Activated CD4-positive, alpha-beta memory T cell treated with anti-CD3 and anti-CD28 coated beads, Interleukin-2, amount 10 ng/mL, durations not matched to agents 7 days and 5 days (primary cell): Measurements from ENCODE around the gene TAGAP. TPM values are rescaled to one million over a fixed set of nuclear protein-coding genes. Genes with fewer than 3 reads are reported as not detected.

Experiments used
- CTCF ChIA-PET: fragments of 350-600 bp; sonication (Branson Sonifier 250); formaldehyde crosslinking; loops from one replicate; lab custom pipeline; 2021; ENCODE audit warnings: antibody characterized with exemption, inconsistent platforms; lab: Charles Lee
- POLR2A ChIA-PET: fragments of 350-600 bp; sonication (Branson Sonifier 250); formaldehyde crosslinking; loops from one replicate; lab custom pipeline; 2021; ENCODE audit warnings: antibody characterized with exemption; lab: Charles Lee
- DNase-seq: peaks from one replicate; pipeline ENCODE4 v3.0.0-alpha.2; 2020
- H3K27ac Mint-ChIP-seq: one replicate; pipeline ENCODE4 v1.8.0; 2021; ENCODE audit warnings: mild to moderate bottlenecking, mixed read lengths
- H3K27me3 Mint-ChIP-seq: one replicate; pipeline ENCODE4 v1.8.0; 2021; ENCODE audit warnings: mixed read lengths
- H3K36me3 Mint-ChIP-seq: one replicate; pipeline ENCODE4 v1.8.0; 2021; ENCODE audit warnings: low read depth, mixed read lengths
- H3K4me1 Mint-ChIP-seq: one replicate; pipeline ENCODE4 v1.8.0; 2021; ENCODE audit warnings: mixed read lengths
- H3K4me3 Mint-ChIP-seq: one replicate; pipeline ENCODE4 v1.8.0; 2021; ENCODE audit warnings: mild to moderate bottlenecking, mixed read lengths
- H3K9me3 Mint-ChIP-seq: one replicate; pipeline ENCODE4 v1.8.0; 2021; ENCODE audit warnings: mixed read lengths
- total RNA-seq, 2 experiments: library from RNA; stranded (reverse); gene quantifications; one replicate each; pipeline ENCODE4 v1.2.3, GENCODE V29; 2021

Gene TAGAP
- total RNA-seq, 2 experiments from 2014 or later = 52.0 to 53.2 TPM

DNA sequence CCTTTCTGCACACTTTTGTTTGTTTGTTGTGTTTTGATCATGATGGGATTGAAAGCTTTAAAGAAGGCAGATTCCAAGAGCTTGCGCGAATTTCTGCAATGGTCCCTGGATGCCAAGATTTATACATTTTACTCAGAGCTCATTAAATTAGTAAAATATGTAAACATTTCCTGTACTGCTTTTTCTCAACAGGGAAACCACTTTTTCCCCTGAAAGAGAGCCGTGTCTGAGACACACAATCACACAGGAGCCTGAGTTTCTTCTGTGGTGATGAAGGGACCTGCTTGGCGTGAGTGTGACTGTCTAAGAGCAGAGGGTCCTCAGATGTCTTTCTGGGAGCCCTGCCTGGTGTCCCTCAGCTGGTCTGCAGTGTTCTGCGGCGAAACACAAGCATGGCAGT is 12.1 kb upstream of the TAGAP start:
- Mint-ChIP-seq H3K4me3 (no peak overlapping the region), H3K4me1 (peaks cover 63% of the 10 kb centered on the region), H3K27ac (no peak overlapping the region), H3K36me3 (peaks cover 6% of the 10 kb centered on the region), H3K9me3 (no peaks in the 10 kb centered on the region), H3K27me3 (peaks cover 3% of the 10 kb centered on the region)
- ChIA-PET CTCF (interaction anchor here (0.9 to 1.9 kb wide), 3 partner anchors 12 to 48 kb away, joined by 4 to 7 read pairs (median 4); partner anchors contain the start of gene TAGAP), POLR2A (interaction anchor here (0.7 to 14.8 kb wide), 3 partner anchors 16 to 50 kb away, joined by 3 to 356 read pairs (median 5); partner anchors contain the start of gene TAGAP)
- no peak for DNase-seq

DNA sequence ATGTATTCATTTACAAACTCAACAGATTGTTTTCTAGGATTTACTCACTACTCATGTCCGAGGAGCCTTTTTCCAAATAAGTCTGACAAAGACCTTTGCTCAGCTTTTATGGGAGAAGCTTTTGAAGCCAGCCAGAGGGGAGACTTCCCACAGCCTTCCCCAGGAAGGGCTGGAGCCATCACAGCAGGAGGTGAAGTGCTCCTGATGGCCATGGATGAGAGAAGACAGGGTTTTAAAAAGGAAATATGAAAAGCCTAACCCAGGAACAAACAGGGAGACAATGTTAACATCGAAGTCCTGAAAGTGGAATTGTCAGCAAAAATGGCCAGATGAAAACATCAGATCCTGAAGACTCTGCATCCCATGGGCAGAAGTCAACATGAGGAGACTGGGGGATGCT is 11.6 kb upstream of the TAGAP start:
- ChIA-PET CTCF (interaction anchor here (0.9 to 1.9 kb wide), 3 partner anchors 12 to 48 kb away, joined by 4 to 7 read pairs (median 4); partner anchors contain the start of gene TAGAP), POLR2A (interaction anchor here (0.7 to 14.8 kb wide), 4 partner anchors 15 to 203 kb away, joined by 3 to 356 read pairs (median 4); partner anchors contain the start of gene TAGAP)
- no peaks in the 10 kb centered on the region for H3K9me3 Mint-ChIP-seq
- DNase-seq = no peak
- peaks cover 3% of the 10 kb centered on the region for H3K27me3 Mint-ChIP-seq
- H3K4me1 Mint-ChIP-seq = peaks cover 59% of the 10 kb centered on the region
- H3K36me3 Mint-ChIP-seq = peaks cover under 1% of the 10 kb centered on the region
- H3K27ac Mint-ChIP-seq = no peak overlapping the region
- no peak overlapping the region for H3K4me3 Mint-ChIP-seq

DNA sequence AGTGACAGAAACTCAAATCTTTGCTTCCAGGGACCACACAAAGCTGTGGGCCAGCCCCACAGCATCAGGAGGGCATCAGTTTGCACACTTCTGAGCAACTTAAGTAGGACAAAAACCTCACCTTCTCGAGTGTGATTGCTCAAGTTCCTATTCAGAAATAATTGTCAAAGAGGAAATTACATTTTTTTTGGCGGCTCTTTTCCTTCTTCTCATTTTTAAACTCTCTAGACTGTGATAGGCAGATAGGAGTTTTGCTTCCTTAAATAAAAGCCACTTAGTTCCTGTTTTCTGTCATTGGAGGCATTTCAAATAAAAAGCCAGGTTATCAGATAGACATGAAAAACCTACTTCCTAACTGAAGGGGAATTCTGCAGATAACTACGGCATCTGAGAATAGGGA is 11.2 kb upstream of the TAGAP start:
- Mint-ChIP-seq H3K4me3 (no peak overlapping the region), H3K27ac (no peak overlapping the region), H3K4me1 (peaks cover 54% of the 10 kb centered on the region), H3K9me3 (no peaks in the 10 kb centered on the region), H3K36me3 (no peaks in the 10 kb centered on the region), H3K27me3 (peaks cover 3% of the 10 kb centered on the region)
- POLR2A ChIA-PET = interaction anchor here (1.1 to 14.8 kb wide), 3 partner anchors 15 to 202 kb away, joined by 3 to 356 read pairs (median 5); partner anchors contain the start of gene TAGAP
- CTCF ChIA-PET = interaction anchor here (1.4 kb wide), 1 partner anchor 11 kb away, joined by 4 read pairs; the partner anchor contains the start of gene TAGAP
- DNase-seq = no peak

DNA sequence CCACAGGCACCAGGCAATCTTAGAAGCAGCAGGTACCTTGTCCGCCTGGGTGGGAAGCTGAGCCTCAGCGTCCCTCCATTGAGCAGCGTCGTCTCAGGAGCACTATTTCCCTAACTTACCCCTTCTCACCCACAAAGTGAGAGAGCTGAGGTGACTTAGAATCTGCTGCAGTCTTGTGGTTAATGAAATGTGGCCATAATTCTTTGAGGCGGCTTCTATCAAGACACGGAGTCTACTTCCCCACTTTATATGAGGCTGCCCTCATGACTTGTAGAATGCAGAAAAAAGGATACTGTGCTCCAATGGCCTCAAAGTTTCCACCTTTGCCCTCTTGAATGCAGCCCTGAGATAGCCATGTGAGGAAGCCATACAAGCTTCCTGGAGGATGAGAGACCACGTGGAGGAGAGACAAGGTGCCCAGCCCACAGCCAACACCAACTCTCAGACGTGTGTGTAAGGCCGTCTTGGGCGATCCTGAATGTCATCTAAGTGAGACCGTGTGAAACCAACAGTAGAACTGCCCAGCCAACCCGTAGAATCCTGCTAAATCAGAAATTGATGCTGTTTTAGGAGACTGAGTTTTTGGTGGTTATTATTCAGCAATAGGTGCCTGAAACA is 9.1 kb upstream of the TAGAP start:
- Mint-ChIP-seq H3K27me3 (peaks cover 3% of the 10 kb centered on the region), H3K4me3 (no peak overlapping the region), H3K36me3 (no peaks in the 10 kb centered on the region), H3K4me1 (peaks cover 42% of the 10 kb centered on the region), H3K9me3 (no peaks in the 10 kb centered on the region), H3K27ac (no peak overlapping the region)
- ChIA-PET POLR2A (interaction anchor here (2.6 to 14.8 kb wide), 2 partner anchors 9 to 13 kb away, joined by 11 to 356 read pairs; partner anchors contain the start of gene TAGAP), CTCF (interaction anchor here (0.8 to 3.2 kb wide), 6 partner anchors 9 to 56 kb away, joined by 3 to 11 read pairs (median 4); partner anchors contain the start of gene TAGAP)
- no peak for DNase-seq

DNA sequence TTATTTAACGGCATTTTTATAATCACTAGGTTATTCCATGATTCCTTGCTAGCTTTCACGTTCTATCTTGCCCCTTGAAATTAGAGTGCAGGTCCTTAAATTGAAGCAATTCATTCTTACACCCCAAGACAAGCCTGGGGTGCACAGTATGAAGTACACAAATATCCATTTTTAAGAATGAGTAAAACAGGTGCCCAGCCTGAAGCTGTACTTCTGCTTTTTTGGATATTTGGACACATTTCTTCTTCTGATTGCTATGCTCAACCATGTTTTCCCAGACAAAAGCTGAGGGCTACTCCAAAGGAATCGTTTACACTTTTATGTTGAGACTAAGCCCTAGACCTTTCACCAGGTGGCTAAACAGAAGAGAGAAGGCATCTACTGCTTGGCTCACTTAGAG is 7.9 kb upstream of the TAGAP start:
- POLR2A ChIA-PET = interaction anchor here (1.0 to 14.8 kb wide), 3 partner anchors 10 to 54 kb away, joined by 4 to 356 read pairs (median 11); partner anchors contain the start of gene TAGAP
- H3K36me3 Mint-ChIP-seq = no peaks in the 10 kb centered on the region
- CTCF ChIA-PET = interaction anchor here (0.6 to 3.2 kb wide), 4 partner anchors 8 to 334 kb away, joined by 4 to 11 read pairs (median 8); partner anchors contain the start of gene TAGAP
- peaks cover 6% of the 10 kb centered on the region for H3K27me3 Mint-ChIP-seq
- DNase-seq = no peak
- H3K4me3 Mint-ChIP-seq = no peak overlapping the region
- H3K27ac Mint-ChIP-seq = no peak overlapping the region
- peaks cover 48% of the 10 kb centered on the region for H3K4me1 Mint-ChIP-seq
- no peaks in the 10 kb centered on the region for H3K9me3 Mint-ChIP-seq

DNA sequence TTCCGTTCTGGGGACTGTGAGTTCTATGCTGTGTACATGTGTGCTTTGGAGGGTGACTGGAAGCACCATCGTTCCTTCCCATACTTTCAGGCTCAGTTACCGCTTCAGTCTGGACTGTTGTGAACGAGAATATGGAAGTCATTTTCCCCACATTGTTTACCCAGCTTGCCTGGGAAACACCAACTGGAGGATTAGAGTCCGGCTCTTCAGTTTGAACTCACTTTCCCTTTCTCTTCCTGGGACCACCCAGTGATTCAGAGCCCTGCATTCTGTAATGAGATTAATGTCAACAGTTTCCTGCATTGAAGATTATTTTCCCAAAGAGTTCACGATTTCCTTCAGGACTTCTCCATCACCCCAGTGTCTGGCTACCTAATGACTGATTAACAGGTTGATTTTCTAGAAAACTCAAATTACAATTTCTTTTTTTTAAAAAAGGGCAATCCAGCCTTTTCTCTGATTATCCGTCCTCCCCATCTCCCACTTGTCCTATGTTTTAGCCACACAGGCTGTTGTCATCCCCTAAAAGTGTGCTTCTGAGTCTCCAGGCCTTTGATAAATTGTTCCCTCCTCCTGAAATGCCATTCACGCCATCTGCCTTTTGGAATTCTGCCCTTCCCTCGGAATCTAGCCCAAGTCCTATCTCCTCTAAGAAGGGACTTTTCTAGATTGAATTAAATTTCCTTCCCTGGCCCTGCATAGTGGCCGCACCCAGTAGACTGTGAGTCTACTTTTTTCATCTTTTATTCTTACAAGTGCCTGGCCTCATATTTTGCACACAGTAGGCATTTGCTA is 3.3 kb upstream of the TAGAP start:
- Mint-ChIP-seq H3K9me3 (no peaks in the 10 kb centered on the region), H3K36me3 (peaks cover 15% of the 10 kb centered on the region), H3K27me3 (peaks cover 2% of the 10 kb centered on the region), H3K27ac (no peak overlapping the region), H3K4me1 (peaks cover 36% of the 10 kb centered on the region), H3K4me3 (no peak overlapping the region)
- POLR2A ChIA-PET = no interaction called here
- no peak for DNase-seq
- CTCF ChIA-PET = no interaction called here

DNA sequence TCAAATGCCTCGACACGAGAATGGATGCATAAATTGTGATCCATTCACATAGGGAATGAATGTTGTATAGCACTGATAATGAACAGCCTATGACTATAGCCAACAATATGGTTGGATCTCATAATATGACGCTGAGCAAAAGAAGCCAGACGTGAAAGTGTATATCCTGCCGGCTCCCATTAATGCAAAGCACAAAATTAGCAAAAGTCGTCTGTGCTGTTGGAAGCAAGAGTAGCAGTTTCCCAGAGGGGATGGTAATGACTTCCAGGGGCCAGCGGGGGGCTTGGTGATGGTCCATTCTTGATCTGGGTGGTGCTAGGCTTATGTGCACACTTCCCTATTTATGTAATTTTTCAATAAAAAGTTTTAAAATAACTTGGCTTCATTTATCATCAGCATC is 1.0 kb upstream of the TAGAP start:
- ChIA-PET CTCF (interaction anchor here (1.2 to 9.6 kb wide), 4 partner anchors 17 to 59 kb away, joined by 3 to 163 read pairs (median 10); no protein-coding TSS in a partner anchor), POLR2A (interaction anchor here (8.4 to 9.1 kb wide), 2 partner anchors 13 to 61 kb away, joined by 239 to 356 read pairs; no protein-coding TSS in a partner anchor)
- Mint-ChIP-seq H3K27me3 (peaks cover 2% of the 10 kb centered on the region), H3K4me1 (peaks cover 55% of the 10 kb centered on the region), H3K9me3 (no peaks in the 10 kb centered on the region), H3K36me3 (peaks cover 38% of the 10 kb centered on the region), H3K4me3 (no peak overlapping the region), H3K27ac (peak overlapping the region; percentile 86)
- DNase-seq = no peak

DNA sequence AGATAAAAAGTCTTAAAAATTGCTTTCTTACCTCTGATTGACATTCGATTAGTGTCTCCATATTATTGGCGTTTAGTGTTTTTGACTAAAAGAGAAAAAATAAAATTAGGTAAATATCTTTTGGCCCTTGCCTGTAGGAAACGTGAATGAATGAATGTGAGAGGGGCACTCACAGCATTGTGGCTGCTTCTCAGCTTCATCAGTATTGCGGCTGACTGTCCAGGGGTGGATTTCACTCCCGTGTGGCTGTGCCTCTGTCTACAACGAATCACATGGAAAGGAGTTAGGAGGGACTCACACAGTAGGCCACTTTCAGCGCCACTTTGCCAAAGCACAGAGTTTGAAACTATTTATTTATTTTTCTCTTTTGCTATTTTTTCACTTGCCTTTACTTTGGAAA is 844 bp downstream of the TAGAP start:
- DNase-seq = peak; percentile 50
- Mint-ChIP-seq H3K4me3 (peak overlapping the region; percentile 95), H3K36me3 (peaks cover 56% of the 10 kb centered on the region), H3K27me3 (peaks cover 2% of the 10 kb centered on the region), H3K4me1 (peaks cover 70% of the 10 kb centered on the region), H3K9me3 (no peaks in the 10 kb centered on the region), H3K27ac (peak overlapping the region; percentile 97)
- POLR2A ChIA-PET = interaction anchor here (0.6 to 9.1 kb wide), 31 partner anchors 8 to 746 kb away, joined by 3 to 356 read pairs (median 5); partner anchors contain the start of genes DYNLT1, RSPH3, TCP1 and WTAP
- CTCF ChIA-PET = interaction anchor here (0.8 to 9.6 kb wide), 12 partner anchors 13 to 91 kb away, joined by 3 to 163 read pairs (median 10); partner anchors contain the start of gene RSPH3

DNA sequence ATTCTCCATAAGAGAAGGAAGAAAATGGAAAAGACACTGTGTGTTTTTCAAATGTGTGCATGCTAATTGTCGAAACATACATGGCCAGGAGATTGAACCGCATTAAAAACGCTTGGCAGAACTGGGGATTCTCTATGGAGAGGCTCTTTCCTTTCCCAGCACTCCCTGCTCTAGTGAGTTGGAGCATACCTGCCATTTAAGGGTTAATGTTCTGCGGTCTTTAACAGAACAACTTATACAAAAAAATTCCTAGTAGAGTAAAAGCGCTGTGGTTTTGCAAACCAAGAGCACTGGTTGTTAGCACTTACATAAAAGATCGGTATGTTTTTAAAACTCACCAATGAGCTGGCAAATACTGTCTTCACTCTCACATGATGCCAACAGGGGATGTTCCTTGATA is 1.5 kb downstream of the TAGAP start:
- ChIA-PET POLR2A (interaction anchor here (0.7 to 9.1 kb wide), 20 partner anchors 11 to 684 kb away, joined by 3 to 356 read pairs (median 6); partner anchors contain the start of genes DYNLT1, RSPH3 and WTAP), CTCF (interaction anchor here (0.7 to 9.6 kb wide), 14 partner anchors 14 to 91 kb away, joined by 3 to 163 read pairs (median 8); partner anchors contain the start of gene RSPH3)
- Mint-ChIP-seq H3K4me1 (peaks cover 68% of the 10 kb centered on the region), H3K36me3 (peaks cover 63% of the 10 kb centered on the region), H3K9me3 (no peaks in the 10 kb centered on the region), H3K27ac (peak overlapping the region; percentile 97), H3K27me3 (peaks cover under 1% of the 10 kb centered on the region), H3K4me3 (peak overlapping the region; percentile 95)
- DNase-seq = peak; percentile 52

DNA sequence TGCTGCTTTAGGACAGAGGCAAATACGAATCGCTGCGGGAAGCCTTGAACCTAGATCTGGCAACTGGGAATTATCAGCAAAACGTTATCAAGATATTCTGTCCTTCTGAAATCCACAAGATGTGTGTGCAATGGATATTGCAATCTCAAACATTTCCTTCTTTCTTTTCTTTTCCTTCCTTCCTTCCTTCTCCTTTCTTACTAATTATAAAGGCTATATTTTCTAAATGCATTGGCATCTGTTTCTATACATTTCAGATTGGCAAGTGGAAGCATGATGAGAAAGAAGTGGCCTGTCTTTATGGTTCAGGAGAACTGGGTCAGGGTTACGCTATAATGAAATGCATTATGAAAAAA is 2.0 kb downstream of the TAGAP start:
- Mint-ChIP-seq H3K36me3 (peaks cover 68% of the 10 kb centered on the region), H3K4me1 (peaks cover 66% of the 10 kb centered on the region), H3K27ac (peak overlapping the region; percentile 97), H3K4me3 (peak overlapping the region; percentile 95), H3K27me3 (no peaks in the 10 kb centered on the region), H3K9me3 (no peaks in the 10 kb centered on the region)
- ChIA-PET POLR2A (interaction anchor here (1.2 to 9.1 kb wide), 12 partner anchors 11 to 398 kb away, joined by 3 to 356 read pairs (median 14); partner anchors contain the start of genes DYNLT1 and RSPH3), CTCF (interaction anchor here (0.7 to 9.6 kb wide), 12 partner anchors 11 to 91 kb away, joined by 3 to 163 read pairs (median 6); partner anchors contain the start of gene RSPH3)
- DNase-seq = no peak

DNA sequence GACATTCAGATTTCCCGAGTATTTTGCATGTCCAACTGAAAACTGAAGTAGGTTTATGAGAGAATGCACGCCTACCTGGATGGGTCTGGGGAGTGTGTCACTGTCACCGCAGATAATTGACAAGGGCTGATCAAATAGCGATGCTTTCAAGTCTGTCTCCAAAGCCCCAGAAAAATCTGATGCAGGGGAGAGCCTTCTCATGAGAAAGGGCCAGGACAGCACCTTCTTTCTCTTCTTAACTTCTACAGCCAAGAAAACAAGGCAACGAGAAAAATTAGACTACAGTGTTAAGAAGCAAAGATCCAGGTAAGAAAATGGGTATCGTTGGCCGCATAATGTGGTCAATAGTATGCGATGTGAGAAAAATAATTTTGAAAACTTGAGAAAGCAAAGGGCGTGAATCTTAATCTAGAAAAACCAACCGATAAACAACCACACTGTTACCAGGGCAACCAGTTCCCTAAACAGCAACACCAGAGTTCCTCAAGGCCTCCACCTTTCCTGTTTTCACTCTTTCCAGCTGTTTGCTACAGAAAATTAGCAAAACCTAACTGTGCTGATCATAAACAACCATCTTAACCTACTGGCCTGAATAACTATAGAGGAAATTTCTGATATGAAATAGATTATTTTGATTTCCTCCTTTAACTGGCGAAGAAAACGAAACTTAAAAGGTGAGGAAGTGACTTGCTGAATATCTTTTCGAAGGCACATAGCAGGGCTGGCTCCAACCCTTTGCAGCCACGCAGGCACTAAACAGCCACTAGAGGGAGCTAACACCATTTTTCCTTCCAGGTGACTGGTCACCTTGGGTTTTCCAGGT is 2.6 kb downstream of the TAGAP start:
- ChIA-PET POLR2A (interaction anchor here (0.8 to 9.1 kb wide), 15 partner anchors 10 to 398 kb away, joined by 3 to 356 read pairs (median 4); partner anchors contain the start of genes DYNLT1, RSPH3 and SYTL3), CTCF (interaction anchor here (0.7 to 9.6 kb wide), 16 partner anchors 11 to 92 kb away, joined by 3 to 163 read pairs (median 6); partner anchors contain the start of gene RSPH3)
- peaks cover 66% of the 10 kb centered on the region for H3K4me1 Mint-ChIP-seq
- DNase-seq = peak; percentile 83
- peak overlapping the region; percentile 95 for H3K4me3 Mint-ChIP-seq
- peaks cover 74% of the 10 kb centered on the region for H3K36me3 Mint-ChIP-seq
- H3K27ac Mint-ChIP-seq = peak overlapping the region; percentile 97
- no peaks in the 10 kb centered on the region for H3K9me3 Mint-ChIP-seq
- no peaks in the 10 kb centered on the region for H3K27me3 Mint-ChIP-seq
